ENCODE data around the gene TOM1.

DNA sequence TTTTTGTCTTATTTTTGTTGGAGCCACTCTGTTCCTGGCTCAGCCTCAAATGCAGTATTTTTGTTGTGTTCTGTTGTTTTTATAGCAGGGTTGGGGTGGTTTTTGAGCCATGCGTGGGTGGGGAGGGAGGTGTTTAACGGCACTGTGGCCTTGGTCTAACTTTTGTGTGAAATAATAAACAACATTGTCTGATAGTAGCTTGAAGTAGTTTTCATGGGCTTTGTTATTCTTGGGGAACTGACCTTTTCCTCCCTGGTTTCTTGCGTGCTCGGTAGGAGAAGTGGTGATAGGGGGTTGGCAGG, 94.3 kb downstream of the TOM1 start:
- no peak for TF ChIP-seq POLR2A (IDR thresholded peaks at IDR 0.05)
- no peak for TF ChIP-seq CTCF (IDR thresholded peaks at IDR 0.05)

Data from Peyer's patch (tissue), 4 donors.